ENCODE results near the gene ZNF791. TPM values are rescaled to one million over a fixed set of nuclear protein-coding genes. Genes with fewer than 3 reads are reported as not detected.

The ZNF791 gene
- total and polyA plus RNA-seq, 2 of the 13 experiments (the other 11 are each of a cell fraction or from before 2014, with no cell fraction given): 12.8 to 17.4 TPM

DNA sequence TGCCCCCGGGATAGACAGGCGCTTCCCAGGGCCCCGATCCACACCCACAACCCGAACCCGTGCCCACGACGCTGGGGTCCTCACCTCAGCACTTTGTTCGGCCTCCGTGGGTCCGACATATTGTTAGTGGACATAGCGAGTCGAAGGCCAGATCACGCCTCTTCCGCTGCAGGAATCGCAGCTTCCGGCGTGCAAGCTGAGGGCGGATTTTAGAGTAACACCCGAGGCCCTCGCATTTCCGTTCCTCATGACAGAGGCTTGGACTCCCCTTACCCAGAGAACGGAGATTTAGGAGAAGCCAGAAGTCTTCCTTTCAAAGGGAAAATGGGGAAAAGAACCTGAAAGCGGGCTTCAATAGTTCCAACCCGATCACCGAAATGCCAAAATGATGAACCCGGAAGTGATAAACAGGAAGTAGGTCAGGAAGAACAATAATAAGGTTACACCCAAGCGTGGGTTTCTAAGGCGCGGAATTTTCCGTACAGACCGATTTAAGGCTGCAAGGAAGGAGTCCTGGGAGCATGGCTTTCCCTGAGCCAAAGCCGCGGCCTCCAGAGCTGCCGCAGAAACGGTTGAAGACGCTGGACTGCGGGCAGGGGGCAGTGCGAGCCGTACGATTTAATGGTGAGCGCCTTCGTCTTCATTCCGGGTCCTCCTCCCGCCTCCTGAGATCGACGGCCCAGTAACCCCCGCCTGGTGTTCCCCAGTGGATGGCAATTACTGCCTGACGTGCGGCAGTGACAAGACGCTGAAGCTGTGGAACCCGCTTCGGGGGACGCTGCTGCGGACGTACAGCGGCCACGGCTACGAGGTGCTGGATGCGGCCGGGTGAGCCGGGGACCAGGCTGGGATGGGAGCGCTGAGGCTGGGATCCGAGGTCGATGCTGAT is 58.8 kb downstream of the ZNF791 start (continued):
- TF ChIP-seq CBX2 (IDR thresholded peaks at IDR 0.05; ENCODE audit: low read depth, low read length) (no peak), CBX2 (CRISPR knock-in tag; IDR thresholded peaks at IDR 0.05; ENCODE audit: low read depth) (no peak)

DNA sequence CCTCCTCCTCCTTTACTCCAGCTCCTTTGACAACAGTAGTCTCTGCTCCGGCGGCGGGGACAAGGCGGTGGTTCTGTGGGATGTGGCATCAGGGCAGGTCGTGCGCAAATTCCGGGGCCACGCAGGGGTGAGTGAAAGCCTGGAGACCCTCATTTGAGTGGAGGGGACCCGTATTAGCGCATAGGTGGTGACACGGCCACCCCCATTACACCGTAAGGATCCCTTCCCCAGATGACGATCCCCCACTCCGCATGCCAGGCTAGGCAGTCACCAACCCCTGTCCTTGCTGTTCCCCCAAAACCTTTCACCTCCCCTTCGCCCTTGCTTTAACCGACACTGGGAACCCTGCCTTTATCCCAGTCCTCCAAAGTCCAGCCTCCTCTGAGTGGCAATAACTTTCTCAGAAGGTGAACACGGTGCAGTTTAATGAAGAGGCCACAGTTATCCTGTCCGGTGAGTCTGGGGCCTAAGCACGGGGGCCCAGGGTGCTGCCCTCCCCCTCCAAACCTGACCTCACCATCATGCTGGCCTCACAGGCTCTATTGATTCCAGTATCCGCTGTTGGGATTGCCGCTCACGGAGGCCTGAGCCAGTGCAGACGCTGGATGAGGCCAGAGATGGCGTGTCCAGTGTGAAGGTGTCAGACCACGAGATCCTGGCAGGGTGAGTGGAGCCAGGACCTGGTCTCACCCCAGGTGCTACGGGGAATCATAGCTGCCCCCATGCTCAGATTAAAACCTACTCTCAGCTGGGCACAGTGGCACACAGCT is 59.6 kb downstream of the ZNF791 start:
- ATAC-seq: no peak
- in situ Hi-C loops (cut with HindIII; ENCODE audit: extremely low pct_ligation_motif_present, low pct_unique_long_range_greater_than_20kb): loop anchor here (5.0 kb wide), 1 partner anchor 108 kb away; no protein-coding TSS in a partner anchor
- no peak for DNase-seq (ENCODE audit: low spot score)
- no peak for FAIRE-seq
- ChIA-PET CTCF (ENCODE audit: low intra/inter-chr PET ratio, low total read pairs) (interaction anchor here (2.6 kb wide), 1 partner anchor 106 kb away, joined by 17 read pairs; no protein-coding TSS in a partner anchor), POLR2A (interaction anchor here (1.4 to 1.6 kb wide), 2 partner anchors 59 to 174 kb away, joined by 3 to 4 read pairs; partner anchors contain the start of genes ZNF490 and ZNF791)
- Histone ChIP-seq H3K27ac (ENCODE audit: extremely low read length, insufficient read depth, low read length) (peak overlapping the region; percentile 88), H3K9me3 (ENCODE audit: low read length) (no peaks in the 10 kb centered on the region), H2AFZ (ENCODE audit: low read length) (no peak overlapping the region), H3K27me3 (ENCODE audit: control insufficient read depth in 1 of 2, insufficient read depth in 2 of 2, low read length in 2 of 2) (no peaks in the 10 kb centered on the region; a peak in 1 of 5 replicates), H3K36me3 (replicated peaks in 1 of 2; ENCODE audit: control insufficient read depth in 1 of 2, insufficient read depth in 2 of 2, low read length in 2 of 2) (peaks cover 13 to 25% of the 10 kb centered on the region in 2 experiments), H3K9ac (ENCODE audit: insufficient read depth, low read depth, low read length) (peak overlapping the region; percentile 93), H3K4me2 (ENCODE audit: low read depth, low read length) (peak overlapping the region; percentile 97), H3K79me2 (ENCODE audit: insufficient read depth, low read length) (peaks cover 34% of the 10 kb centered on the region), H3K4me1 (ENCODE audit: insufficient read depth, low read length) (peaks cover 35% of the 10 kb centered on the region), H4K20me1 (ENCODE audit: insufficient read depth, low read length) (no peaks in the 10 kb centered on the region), H3K4me3 (replicated peaks in 1 of 3; ENCODE audit: insufficient read depth in 1 of 3, low read depth in 2 of 3, low read length in 3 of 3) (peak overlapping the region; percentile 77 to 96 (median 96))
- no TSS peak for BruUV-seq (replicated peaks)
- WGBS (ENCODE audit: low lambda C conversion rate): 89% methylated on average over 14 of the region's 26 CpGs
- intact Hi-C loops (cut with micrococcal nuclease; ENCODE audit: unreplicated experiment): no loop called here
- peak; percentile 18; the same call in 1 of the 2 replicates for TF ChIP-seq POLR2G (IDR thresholded peaks at IDR 0.05; ENCODE audit: low read depth, low read length)
- no peak for TF ChIP-seq ZNF296 (CRISPR knock-in tag; conservative IDR thresholded peaks at IDR 0.05)
- no peak for TF ChIP-seq ZNF34 (CRISPR knock-in tag; IDR thresholded peaks at IDR 0.05; ENCODE audit: borderline replicate concordance)
- TF ChIP-seq DPF2 (CRISPR knock-in tag; IDR thresholded peaks at IDR 0.05; ENCODE audit: borderline replicate concordance, low read depth): no peak
- TF ChIP-seq HES4 (CRISPR knock-in tag; IDR thresholded peaks at IDR 0.05; ENCODE audit: borderline replicate concordance): no peak
- TF ChIP-seq, protein P1, sequence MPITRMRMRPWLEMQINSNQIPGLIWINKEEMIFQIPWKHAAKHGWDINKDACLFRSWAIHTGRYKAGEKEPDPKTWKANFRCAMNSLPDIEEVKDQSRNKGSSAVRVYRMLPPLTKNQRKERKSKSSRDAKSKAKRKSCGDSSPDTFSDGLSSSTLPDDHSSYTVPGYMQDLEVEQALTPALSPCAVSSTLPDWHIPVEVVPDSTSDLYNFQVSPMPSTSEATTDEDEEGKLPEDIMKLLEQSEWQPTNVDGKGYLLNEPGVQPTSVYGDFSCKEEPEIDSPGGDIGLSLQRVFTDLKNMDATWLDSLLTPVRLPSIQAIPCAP (CRISPR knock-in tag; IDR thresholded peaks at IDR 0.05; ENCODE audit: low read depth): no peak
- 0 out of 2 replicates have a peak, but pooled peaks have one; percentile 14 for TF ChIP-seq ESRRA (CRISPR knock-in tag; IDR thresholded peaks at IDR 0.05; ENCODE audit: low read depth)
- TF ChIP-seq HOXA3 (CRISPR knock-in tag; IDR thresholded peaks at IDR 0.05): no peak
- TF ChIP-seq CENPX (CRISPR knock-in tag; IDR thresholded peaks at IDR 0.05): no peak
- no peak for TF ChIP-seq RCOR2 (CRISPR knock-in tag; IDR thresholded peaks at IDR 0.05)
- TF ChIP-seq TCF7L2 (IDR thresholded peaks at IDR 0.05; ENCODE audit: low read depth, low read length): no peak
- TF ChIP-seq, protein P2, sequence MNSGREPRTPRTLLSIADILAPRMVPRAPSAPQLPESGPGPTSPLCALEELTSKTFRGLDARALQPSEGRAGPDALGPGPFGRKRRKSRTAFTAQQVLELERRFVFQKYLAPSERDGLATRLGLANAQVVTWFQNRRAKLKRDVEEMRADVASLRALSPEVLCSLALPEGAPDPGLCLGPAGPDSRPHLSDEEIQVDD (CRISPR knock-in tag; IDR thresholded peaks at IDR 0.05; ENCODE audit: borderline replicate concordance): no peak
- TF ChIP-seq DNMT1 (CRISPR knock-in tag; IDR thresholded peaks at IDR 0.05): no peak
- no peak for TF ChIP-seq HOXD1 (CRISPR knock-in tag; IDR thresholded peaks at IDR 0.05)
- TF ChIP-seq DNMT3B (CRISPR knock-in tag; conservative IDR thresholded peaks at IDR 0.05): no peak
- 0 out of 2 replicates have a peak, but pooled peaks have one; percentile 19 for TF ChIP-seq PRMT3 (CRISPR knock-in tag; IDR thresholded peaks at IDR 0.05; ENCODE audit: borderline replicate concordance, low read depth)
- no peak for TF ChIP-seq ZSCAN29 (CRISPR knock-in tag; conservative IDR thresholded peaks at IDR 0.05)
- TF ChIP-seq ZNF235 (CRISPR knock-in tag; IDR thresholded peaks at IDR 0.05; ENCODE audit: borderline replicate concordance): no peak
- 0 out of 2 replicates have a peak, but pooled peaks have one; percentile 17 for TF ChIP-seq RBFOX2 (IDR thresholded peaks at IDR 0.05; ENCODE audit: low read depth, low read length)
